ENCODE data around the gene FSHR.

The FSHR gene

GRCh38 chr2:48933828-48934497, 220.4 kb downstream of the FSHR start:
- TF ChIP-seq POLR2AphosphoS5 (IDR thresholded peaks at IDR 0.05; ENCODE audit: low read depth) = no peak
- no peak overlapping the region for H3K4me3 ChIP-seq (replicated peaks; ENCODE audit: insufficient read depth, low read length)
- no peak for DNase-seq (ENCODE audit: low read depth in 1 of 2, low spot score in 1 of 2)
- H3K27ac ChIP-seq (replicated peaks) = no peak overlapping the region
- H3K27me3 ChIP-seq (ENCODE audit: insufficient read depth, poor library complexity, severe bottlenecking) = peaks cover 3% of the 10 kb centered on the region

- DNase-seq (ENCODE audit: low read depth in 1 of 2, low spot score in 1 of 2) = no peak
- no peak overlapping the region for H3K27ac ChIP-seq (replicated peaks)
- H3K27me3 ChIP-seq (ENCODE audit: insufficient read depth, poor library complexity, severe bottlenecking) = no peaks in the 10 kb centered on the region
- no peak for TF ChIP-seq CTCF (IDR thresholded peaks at IDR 0.05; ENCODE audit: insufficient read depth, low read length)
- no peak for TF ChIP-seq SPI1 (IDR thresholded peaks at IDR 0.05; ENCODE audit: borderline replicate concordance, low read depth)
- no peak for TF ChIP-seq GABPA (IDR thresholded peaks at IDR 0.05; ENCODE audit: low read depth)
- no peak for TF ChIP-seq POLR2AphosphoS5 (IDR thresholded peaks at IDR 0.05; ENCODE audit: low read depth)
- TF ChIP-seq REST (IDR thresholded peaks at IDR 0.05; ENCODE audit: insufficient replicate concordance, low read depth) = no peak
- H3K4me3 ChIP-seq (replicated peaks; ENCODE audit: insufficient read depth, low read length) = no peak overlapping the region
These were observed 221.6 kb downstream of the FSHR start for GRCh38 chr2:48932667-48933066.

- DNase-seq (ENCODE audit: low read depth in 1 of 2, low spot score in 1 of 2) = no peak
- no peaks in the 10 kb centered on the region for H3K27me3 ChIP-seq (ENCODE audit: insufficient read depth, poor library complexity, severe bottlenecking)
These were observed 224.6 kb downstream of the FSHR start for GRCh38 chr2:48929571-48930301.

More at GRCh38 chr2:48929571-48930301, 224.6 kb downstream of the FSHR start:
- Histone ChIP-seq H3K4me3 (replicated peaks; ENCODE audit: insufficient read depth, low read length) (no peak overlapping the region), H3K27ac (replicated peaks) (no peak overlapping the region)
- no peak for TF ChIP-seq CTCF (IDR thresholded peaks at IDR 0.05; ENCODE audit: insufficient read depth, low read length)
- TF ChIP-seq SPI1 (IDR thresholded peaks at IDR 0.05; ENCODE audit: borderline replicate concordance, low read depth) = no peak
- TF ChIP-seq REST (IDR thresholded peaks at IDR 0.05; ENCODE audit: insufficient replicate concordance, low read depth) = no peak
- no peak for TF ChIP-seq GABPA (IDR thresholded peaks at IDR 0.05; ENCODE audit: low read depth)
- TF ChIP-seq POLR2AphosphoS5 (IDR thresholded peaks at IDR 0.05; ENCODE audit: low read depth) = no peak

Data from HL-60 (cell line).